Suprapubic skin (tissue), 4 donors: ENCODE measurements around the gene UBE2D2. TPM values are rescaled to one million over a fixed set of nuclear protein-coding genes. Genes with fewer than 3 reads are reported as not detected.
A peak's percentile ranks its signal among the peaks of the same experiment; 100 is the strongest.

Experiments
- DNase-seq, 2 donors: peaks; one replicate each; pipeline ENCODE4 v3.0.0-alpha.2; 2019; ENCODE audit warnings: low spot score in 2 of 2
- H3K27ac ChIP-seq: fragments of 200-600 bp; sonication (generic); one replicate; pipeline ENCODE4 v1.5.1; 2019
- H3K27me3 ChIP-seq: fragments of 200-600 bp; sonication (generic); one replicate; pipeline ENCODE4 v1.5.1; 2019
- H3K36me3 ChIP-seq: fragments of 200-600 bp; sonication (generic); one replicate; pipeline ENCODE4 v1.5.1; 2019
- H3K4me1 ChIP-seq: fragments of 200-600 bp; sonication (generic); one replicate; pipeline ENCODE4 v1.5.1; 2019
- H3K4me3 ChIP-seq: fragments of 200-600 bp; sonication (generic); one replicate; pipeline ENCODE4 v1.5.1; 2019; ENCODE audit warnings: mild to moderate bottlenecking
- H3K9me3 ChIP-seq: fragments of 200-600 bp; sonication (generic); one replicate; pipeline ENCODE4 v1.5.1; 2019
- CTCF ChIP-seq, 2 donors: fragments of 200-600 bp in 1 of 2; fragments of 450-650 bp in 1 of 2; sonication (generic) in 1 of 2; IDR thresholded peaks; one replicate each; pipeline ENCODE4 v1.5.1; 2016 to 2019; ENCODE audit warnings: antibody characterized with exemption in 2 of 2, mild to moderate bottlenecking in 1 of 2, moderate library complexity in 1 of 2
- EP300 ChIP-seq: sonication (generic); formaldehyde crosslinking; IDR thresholded peaks from one replicate; pipeline ENCODE4 v1.6.1; 2017; ENCODE audit warnings: antibody characterized with exemption
- POLR2A ChIP-seq, 2 donors: fragments of 450-650 bp; IDR thresholded peaks; one replicate each; pipeline ENCODE4 v1.6.1; 2017; ENCODE audit warnings: antibody characterized with exemption in 2 of 2, mild to moderate bottlenecking in 2 of 2, moderate library complexity in 2 of 2
- POLR2AphosphoS5 ChIP-seq, 3 donors: sonication (generic); formaldehyde crosslinking; IDR thresholded peaks; one replicate each; pipeline ENCODE4 v1.6.1; 2017; ENCODE audit warnings: antibody characterized with exemption in 3 of 3
- WGBS: methylation state at CpG from one replicate; pipeline ENCODE4 v1.1.5; 2018; 5-methylcytosine and 5-hydroxymethylcytosine counted together
- total RNA-seq, 4 donors: library from RNA; depleted of rRNA; stranded (reverse); fragments of >200 nt; gene quantifications; one replicate each; pipeline ENCODE4 v1.1.0, GENCODE V29; 2016

UBE2D2 gene
- total RNA-seq, 4 donors from 2014 or later = 56.6 to 70.2 (median 58.0) TPM

DNA sequence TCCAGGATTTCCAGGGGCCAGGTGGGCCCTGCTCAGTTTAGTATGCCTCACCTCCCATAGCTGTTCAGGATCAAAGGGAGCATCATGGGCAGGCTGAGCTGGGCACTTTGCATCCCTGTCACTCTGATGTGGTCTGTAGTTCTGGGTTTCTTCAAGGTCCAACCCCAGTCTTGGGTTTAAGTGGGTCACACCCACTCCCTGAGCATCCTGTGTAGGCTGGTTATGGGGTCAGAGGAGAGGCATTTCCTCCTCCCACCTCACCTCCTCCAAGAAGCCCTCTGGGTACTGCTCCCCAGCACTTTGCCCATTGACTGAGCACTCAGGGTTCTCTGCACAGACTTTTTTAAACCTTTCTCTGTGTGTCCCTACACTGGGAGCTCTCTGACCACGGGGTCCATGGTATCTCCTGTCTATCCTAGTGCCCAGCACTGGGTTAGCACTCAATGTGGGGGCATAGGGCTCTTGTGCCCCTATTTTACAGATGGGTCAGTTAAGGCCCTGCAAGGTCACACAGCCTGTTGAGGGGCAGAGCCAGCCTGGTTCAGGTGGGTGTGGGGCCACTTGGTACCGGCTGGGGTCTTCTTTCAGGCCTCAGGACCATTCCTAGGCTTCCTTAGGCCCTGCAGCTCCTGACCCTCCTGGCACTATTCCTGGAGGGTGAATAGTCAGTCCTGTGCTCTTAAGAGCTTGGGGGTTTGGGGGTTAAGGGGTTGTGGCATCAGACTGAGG lies 106.0 kb downstream of the UBE2D2 start:
- DNase-seq = no peak
- peak overlapping the region; percentile 64 for H3K4me3 ChIP-seq
- H3K36me3 ChIP-seq = no peaks in the 10 kb centered on the region
- peaks cover 88% of the 10 kb centered on the region for H3K4me1 ChIP-seq
- H3K27ac ChIP-seq = peak overlapping the region; percentile 91
- H3K27me3 ChIP-seq = no peaks in the 10 kb centered on the region
- WGBS = 63% methylated on average over 1 of the region's 2 CpGs
- H3K9me3 ChIP-seq = no peaks in the 10 kb centered on the region
- TF ChIP-seq EP300 (no peak), CTCF (IDR thresholded peaks at IDR 0.05) (no peak), POLR2AphosphoS5 (IDR thresholded peaks at IDR 0.05) (no peak), POLR2A (IDR thresholded peaks at IDR 0.05) (no peak)

GRCh38 chr5:139667730-139668063 lies 106.6 kb downstream of the UBE2D2 start:
- Histone ChIP-seq H3K36me3 (no peaks in the 10 kb centered on the region), H3K27me3 (no peaks in the 10 kb centered on the region), H3K4me3 (peak overlapping the region; percentile 64), H3K27ac (peak overlapping the region; percentile 91), H3K9me3 (no peaks in the 10 kb centered on the region), H3K4me1 (peaks cover 85% of the 10 kb centered on the region)
- WGBS = 22% methylated on average over 5 of the region's 5 CpGs
- TF ChIP-seq EP300 (no peak), CTCF (IDR thresholded peaks at IDR 0.05) (no peak), POLR2AphosphoS5 (IDR thresholded peaks at IDR 0.05) (no peak), POLR2A (IDR thresholded peaks at IDR 0.05) (no peak)
- no peak for DNase-seq

DNA sequence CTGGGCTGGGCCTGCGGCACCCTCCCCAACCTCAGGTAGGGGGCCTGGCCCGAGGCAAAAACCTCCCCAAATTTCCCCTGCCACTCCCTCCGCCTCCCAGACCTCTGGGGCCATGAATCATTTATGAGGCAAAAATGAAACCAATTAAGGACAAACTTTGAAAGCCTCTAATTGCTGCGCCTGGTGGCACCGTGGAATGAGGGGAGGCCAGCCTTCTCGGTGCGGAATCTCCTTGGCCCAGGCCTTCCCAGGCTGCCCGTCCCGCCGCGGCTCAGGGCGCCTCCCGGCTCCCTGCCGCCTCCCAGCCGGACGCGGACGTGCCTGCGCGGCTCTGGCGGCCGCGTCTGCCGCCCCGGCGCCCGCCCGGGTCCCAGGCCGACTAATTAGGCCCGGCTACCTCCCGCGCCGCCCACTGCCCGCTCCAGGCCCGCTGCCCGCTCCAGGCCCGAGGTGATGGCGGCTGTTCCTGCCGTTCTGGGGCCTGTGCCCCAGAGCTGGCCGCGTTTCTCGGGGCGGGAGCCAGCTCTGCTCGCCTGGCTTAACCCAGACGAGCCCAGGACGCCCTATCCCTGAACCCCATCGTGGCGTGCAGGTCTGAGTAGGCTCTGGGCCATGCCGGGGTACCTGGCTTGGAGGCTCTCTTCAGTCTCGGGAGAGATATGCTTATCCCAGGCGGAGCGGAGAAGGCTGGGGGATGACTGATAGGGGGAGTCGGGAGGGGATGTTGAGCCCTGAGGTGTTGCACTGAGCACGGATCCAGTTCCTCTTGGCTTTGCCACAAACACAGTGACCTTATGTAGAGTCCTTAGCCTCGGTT lies 107.1 kb downstream of the UBE2D2 start:
- TF ChIP-seq EP300 = no peak
- TF ChIP-seq CTCF (IDR thresholded peaks at IDR 0.05) = no peak
- no peak for TF ChIP-seq POLR2AphosphoS5 (IDR thresholded peaks at IDR 0.05)
- peak; percentile 10 to 24 for TF ChIP-seq POLR2A (IDR thresholded peaks at IDR 0.05)
- H3K4me3 ChIP-seq = peak overlapping the region; percentile 64
- WGBS = 6% methylated on average over 7 of the region's 55 CpGs
- no peaks in the 10 kb centered on the region for H3K9me3 ChIP-seq
- no peak for DNase-seq
- H3K4me1 ChIP-seq = peaks cover 81% of the 10 kb centered on the region
- no peaks in the 10 kb centered on the region for H3K36me3 ChIP-seq
- no peaks in the 10 kb centered on the region for H3K27me3 ChIP-seq
- peak overlapping the region; percentile 91 for H3K27ac ChIP-seq

GRCh38 chr5:139668924-139669661 lies 108.0 kb downstream of the UBE2D2 start:
- 78% methylated on average over 14 of the region's 18 CpGs for WGBS
- peak overlapping the region; percentile 64 for H3K4me3 ChIP-seq
- no peaks in the 10 kb centered on the region for H3K9me3 ChIP-seq
- H3K36me3 ChIP-seq = no peaks in the 10 kb centered on the region
- no peak for DNase-seq
- H3K27ac ChIP-seq = peak overlapping the region; percentile 91
- H3K4me1 ChIP-seq = peaks cover 80% of the 10 kb centered on the region
- H3K27me3 ChIP-seq = no peaks in the 10 kb centered on the region
- TF ChIP-seq POLR2A (IDR thresholded peaks at IDR 0.05) = no peak
- no peak for TF ChIP-seq CTCF (IDR thresholded peaks at IDR 0.05)
- TF ChIP-seq POLR2AphosphoS5 (IDR thresholded peaks at IDR 0.05) = no peak
- TF ChIP-seq EP300 = no peak
